Panc1 (cell line): ENCODE data around the gene GABRR1. TPM values are rescaled to one million over a fixed set of nuclear protein-coding genes. Genes with fewer than 3 reads are reported as not detected.

Source experiments
- ATAC-seq: fragments of 200-7000 bp; cut with Tn5 transposase; 2 replicates; pipeline ENCODE4 v1.9.1; 2020; ENCODE audit warnings: mild to moderate bottlenecking, moderate library complexity
- BruUV-seq: library from RNA; stranded (reverse); fragments of 400-500 nt; replicated peaks from 2 replicates; lab custom pipeline; 2021; lab: Mats Ljungman, UMichigan
- CTCF ChIA-PET: fragments of 300-600 bp; sonication (Branson Sonifier 250); formaldehyde crosslinking; loops from one replicate; lab custom pipeline; 2022; ENCODE audit warnings: antibody characterized with exemption; lab: Charles Lee
- POLR2A ChIA-PET: fragments of 300-600 bp; sonication (Branson Sonifier 250); formaldehyde crosslinking; loops from one replicate; lab custom pipeline; 2022; ENCODE audit warnings: antibody characterized with exemption; lab: Charles Lee
- DNase-seq: peaks from one replicate; pipeline ENCODE4 v3.0.0-alpha.2; 2010; ENCODE audit warnings: low read depth, low spot score
- H3K27ac ChIP-seq: 2 replicates; pipeline ENCODE4 v1.5.1; 2011; ENCODE audit warnings: mild to moderate bottlenecking, low read length, inconsistent platforms
- H3K27me3 ChIP-seq: fragments of 200-500 bp; sonication (Bioruptor generic); 2 replicates; pipeline ENCODE4 v1.6.0; 2014; ENCODE audit warnings: low read length, inconsistent platforms; ENCODE audit not compliant: control insufficient read depth, insufficient read depth
- H3K36me3 ChIP-seq: fragments of 200-500 bp; sonication (Bioruptor generic); 2 replicates; pipeline ENCODE4 v1.5.1; 2014; ENCODE audit warnings: inconsistent platforms, mild to moderate bottlenecking, low read length, moderate library complexity; ENCODE audit not compliant: control insufficient read depth, insufficient read depth
- H3K4me1 ChIP-seq: 2 replicates; pipeline ENCODE4 v1.5.1; 2011; ENCODE audit warnings: inconsistent platforms, mild to moderate bottlenecking, low read length, moderate library complexity; ENCODE audit not compliant: control insufficient read depth, insufficient read depth
- H3K4me3 ChIP-seq, 2 experiments: 2 replicates each; pipeline ENCODE4 v1.5.1; 2011 to 2012; ENCODE audit warnings: low read depth in 2 of 2, low read length in 2 of 2, mild to moderate bottlenecking in 2 of 2, inconsistent platforms in 1 of 2, moderate library complexity in 1 of 2
- H3K9me3 ChIP-seq: fragments of 200-500 bp; sonication (Bioruptor generic); 2 replicates; pipeline ENCODE4 v1.5.1; 2014; ENCODE audit warnings: low read depth, mild to moderate bottlenecking, inconsistent platforms, low read length, moderate library complexity; ENCODE audit not compliant: control insufficient read depth, insufficient read depth
- CTCF ChIP-seq: fragments of 450-650 bp; IDR thresholded peaks from 2 replicates; pipeline ENCODE4 v1.5.1; 2017; ENCODE audit warnings: mild to moderate bottlenecking
- POLR2AphosphoS5 ChIP-seq: IDR thresholded peaks from 2 replicates; pipeline ENCODE4 v1.6.1; 2012; ENCODE audit warnings: mild to moderate bottlenecking, low read depth, low read length, moderate library complexity
- REST ChIP-seq, 2 experiments: IDR thresholded peaks; 2 replicates each; pipeline ENCODE4 v1.6.1; 2011 to 2012; ENCODE audit warnings: low read depth in 2 of 2, control low read depth in 1 of 2, low read length in 1 of 2, mild to moderate bottlenecking in 1 of 2, moderate library complexity in 1 of 2; ENCODE audit not compliant: insufficient read depth in 1 of 2
- SIN3A ChIP-seq: IDR thresholded peaks from 2 replicates; pipeline ENCODE4 v1.6.1; 2012; ENCODE audit warnings: low read depth, mild to moderate bottlenecking, low read length, moderate library complexity, borderline replicate concordance; ENCODE audit not compliant: insufficient read depth
- TCF7L2 ChIP-seq: IDR thresholded peaks from 2 replicates; pipeline ENCODE4 v1.6.1; 2011; ENCODE audit warnings: mild to moderate bottlenecking, low read depth, low read length, inconsistent platforms
- in situ Hi-C: cut with HindIII; loops from 2 replicates; pipeline ENCODE4 v1.10.0; 2016; ENCODE audit warnings: low sequenced_read_pairs, low pct_unique_long_range_greater_than_20kb
- intact Hi-C: fragments of 100-400 bp; cut with micrococcal nuclease; formaldehyde crosslinking; loops from one replicate; pipeline ENCODE4 v1.10.0; 2022; ENCODE audit not compliant: unreplicated experiment
- total RNA-seq: library from RNA; stranded (reverse); gene quantifications from one replicate; pipeline ENCODE4 v1.2.1, GENCODE V29; 2021; ENCODE audit not compliant: unreplicated experiment

GABRR1 gene
- total RNA-seq, 1 experiment from 2014 or later, result not detected

DNA sequence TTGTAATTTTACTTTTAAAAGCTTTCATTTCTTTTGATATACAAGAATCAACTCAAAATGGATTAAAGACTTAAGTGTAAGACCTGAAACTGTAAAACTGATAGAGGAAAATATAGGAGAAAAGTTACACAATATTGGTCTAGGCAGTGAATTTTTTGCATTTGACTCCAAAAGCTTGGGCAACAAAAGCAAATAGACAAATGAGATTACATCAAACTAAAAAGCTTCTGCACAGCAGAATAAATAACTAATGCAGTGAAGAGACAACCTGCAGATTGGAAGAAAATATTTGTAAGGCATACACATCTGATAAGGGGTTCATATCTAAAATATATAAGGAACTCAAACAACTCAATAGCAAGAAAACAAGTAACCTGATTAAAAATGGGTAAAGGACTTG, 3.0 kb downstream of the GABRR1 start:
- Histone ChIP-seq H3K4me3 (no peak overlapping the region), H3K4me1 (no peaks in the 10 kb centered on the region), H3K36me3 (no peaks in the 10 kb centered on the region), H3K9me3 (no peaks in the 10 kb centered on the region), H3K27ac (no peak overlapping the region), H3K27me3 (peaks cover 18% of the 10 kb centered on the region)
- intact Hi-C loops, result no loop called here
- in situ Hi-C loops, result no loop called here
- ATAC-seq, result no peak
- POLR2A ChIA-PET, result no interaction called here
- DNase-seq, result no peak
- TF ChIP-seq SIN3A, result no peak
- no peak for TF ChIP-seq TCF7L2
- TF ChIP-seq CTCF, result no peak
- no peak for TF ChIP-seq REST (IDR thresholded peaks at IDR 0.05; ENCODE audit: insufficient read depth in 1 of 2, low read depth in 2 of 2, low read length in 1 of 2)
- CTCF ChIA-PET, result no interaction called here
- no TSS peak for BruUV-seq

DNA sequence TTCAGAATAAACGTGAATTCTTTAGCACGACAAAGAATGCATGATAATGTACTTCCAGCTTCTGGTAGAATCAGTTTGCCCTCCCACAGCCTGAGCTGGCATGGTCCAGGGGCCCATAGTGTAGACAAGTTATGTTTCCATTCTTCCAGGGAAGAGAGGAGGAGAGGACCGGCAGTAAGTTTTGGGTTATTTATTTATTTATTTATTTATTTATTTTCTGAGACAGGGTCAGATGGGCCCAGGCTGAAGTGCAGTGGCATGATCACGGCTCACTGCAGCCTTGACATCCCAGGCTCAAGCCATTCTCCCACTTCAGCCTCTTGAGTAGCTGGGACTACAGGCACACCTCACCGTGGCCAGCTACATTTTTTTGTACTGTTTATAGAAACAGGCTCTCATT, 4.7 kb downstream of the GABRR1 start:
- Histone ChIP-seq H3K36me3 (no peaks in the 10 kb centered on the region), H3K27ac (no peak overlapping the region), H3K4me1 (no peaks in the 10 kb centered on the region), H3K4me3 (no peak overlapping the region), H3K27me3 (peaks cover 12% of the 10 kb centered on the region; the same call in 1 of the 2 replicates), H3K9me3 (no peaks in the 10 kb centered on the region)
- no peak for TF ChIP-seq POLR2AphosphoS5
- no peak for TF ChIP-seq CTCF
- TF ChIP-seq TCF7L2, result no peak
- POLR2A ChIA-PET, result no interaction called here
- intact Hi-C loops (no loop called here), in situ Hi-C loops (no loop called here)
- no peak for DNase-seq
- ATAC-seq, result no peak
- CTCF ChIA-PET, result no interaction called here
- BruUV-seq, result no TSS peak
